Lower leg skin (tissue), 3 donors: ENCODE data around the gene TEX9.

Experiments
- CTCF ChIP-seq, 3 donors: fragments of 450-650 bp; IDR thresholded peaks; one replicate each; pipeline ENCODE4 v1.5.1; 2016; ENCODE audit warnings: antibody characterized with exemption in 3 of 3, mild to moderate bottlenecking in 3 of 3, moderate library complexity in 2 of 3
- POLR2A ChIP-seq, 2 donors: fragments of 450-650 bp; IDR thresholded peaks; one replicate each; pipeline ENCODE4 v1.6.1; 2016 to 2017; ENCODE audit warnings: antibody characterized with exemption in 2 of 2, mild to moderate bottlenecking in 1 of 2, moderate library complexity in 1 of 2

- TF ChIP-seq CTCF (IDR thresholded peaks at IDR 0.05) (no peak), POLR2A (IDR thresholded peaks at IDR 0.05) (no peak)
These were observed 21.3 kb upstream of the TEX9 start for GRCh38 chr15:56343879-56344278.
